Liver (tissue), 9 donors: ENCODE measurements around the gene TAAR8. TPM values are rescaled to one million over a fixed set of nuclear protein-coding genes. Genes with fewer than 3 reads are reported as not detected.

Experiments used
- DNase-seq: peaks from one replicate; pipeline ENCODE4 v3.0.0-alpha.2; 2017; ENCODE audit warnings: low spot score
- H3K27ac ChIP-seq, 2 donors: one replicate each; pipeline ENCODE4 v1.7.0; 2013; ENCODE audit warnings: inconsistent platforms in 2 of 2, low read length in 2 of 2, control low read depth in 1 of 2, low read depth in 1 of 2, mild to moderate bottlenecking in 1 of 2
- H3K27me3 ChIP-seq, 4 donors: one replicate each; pipeline versions ENCODE4 v1.6.1 to v1.7.0; 2013; ENCODE audit warnings: low read length in 3 of 4, inconsistent platforms in 1 of 4, mild to moderate bottlenecking in 1 of 4, moderate library complexity in 1 of 4; ENCODE audit not compliant: control insufficient read depth in 4 of 4, insufficient read depth in 4 of 4
- H3K36me3 ChIP-seq, 4 donors: one replicate each; pipeline versions ENCODE4 v1.6.1 to v1.7.0; 2013; ENCODE audit warnings: low read length in 3 of 4, mild to moderate bottlenecking in 3 of 4, low read depth in 1 of 4, moderate library complexity in 1 of 4; ENCODE audit not compliant: control insufficient read depth in 4 of 4, insufficient read depth in 3 of 4
- H3K4me1 ChIP-seq, 4 donors: one replicate each; pipeline versions ENCODE4 v1.6.1 to v1.7.0; 2013; ENCODE audit warnings: low read length in 3 of 4, mild to moderate bottlenecking in 3 of 4, moderate library complexity in 1 of 4; ENCODE audit not compliant: control insufficient read depth in 4 of 4, insufficient read depth in 4 of 4
- H3K4me3 ChIP-seq, 3 donors: one replicate each; pipeline versions ENCODE4 v1.6.1 to v1.7.0; 2013; ENCODE audit warnings: low read length in 3 of 3, control low read depth in 1 of 3, low read depth in 1 of 3, mild to moderate bottlenecking in 1 of 3
- H3K9ac ChIP-seq, 2 donors: one replicate each; pipeline ENCODE4 v1.7.0; 2013; ENCODE audit warnings: low read length in 2 of 2, mild to moderate bottlenecking in 2 of 2, moderate library complexity in 2 of 2, control low read depth in 1 of 2, low read depth in 1 of 2
- H3K9me3 ChIP-seq, 4 donors: one replicate each; pipeline versions ENCODE4 v1.6.1 to v1.7.0; 2013; ENCODE audit warnings: low read length in 3 of 4; ENCODE audit not compliant: control insufficient read depth in 4 of 4
- ATF3 ChIP-seq: IDR thresholded peaks from 2 replicates; pipeline ENCODE4 v1.6.1; 2016; ENCODE audit warnings: antibody characterized with exemption
- EGR1 ChIP-seq, 2 donors: IDR thresholded peaks; 2 replicates each; pipeline ENCODE4 v1.6.1; 2016 to 2018; ENCODE audit warnings: antibody characterized with exemption in 2 of 2, low read depth in 2 of 2
- FOXA1 ChIP-seq: IDR thresholded peaks from 2 replicates; pipeline ENCODE4 v1.6.1; 2016; ENCODE audit warnings: antibody characterized with exemption
- FOXA2 ChIP-seq: IDR thresholded peaks from 2 replicates; pipeline ENCODE4 v1.6.1; 2016; ENCODE audit warnings: antibody characterized with exemption
- GABPA ChIP-seq, 2 donors: IDR thresholded peaks in 1 of 2; conservative IDR thresholded peaks in 1 of 2; 2 replicates each; pipeline ENCODE4 v1.6.1; 2016; ENCODE audit warnings: antibody characterized with exemption in 2 of 2, mild to moderate bottlenecking in 1 of 2, moderate library complexity in 1 of 2
- HNF4A ChIP-seq, 2 donors: conservative IDR thresholded peaks; 2 replicates each; pipeline ENCODE4 v1.6.1; 2016; ENCODE audit warnings: antibody characterized with exemption in 2 of 2, mild to moderate bottlenecking in 2 of 2
- HNF4G ChIP-seq: IDR thresholded peaks from 2 replicates; pipeline ENCODE4 v1.6.1; 2016; ENCODE audit warnings: antibody characterized with exemption
- JUND ChIP-seq, 2 donors: IDR thresholded peaks; 2 replicates each; pipeline ENCODE4 v1.6.1; 2016; ENCODE audit warnings: antibody characterized with exemption in 2 of 2
- MAX ChIP-seq: IDR thresholded peaks from 2 replicates; pipeline ENCODE4 v1.6.1; 2016; ENCODE audit warnings: antibody characterized with exemption
- RAD21 ChIP-seq, 2 donors: IDR thresholded peaks; 2 replicates each; pipeline ENCODE4 v1.6.1; 2016; ENCODE audit warnings: antibody characterized with exemption in 2 of 2, mild to moderate bottlenecking in 2 of 2
- RXRA ChIP-seq, 2 donors: IDR thresholded peaks; 2 replicates each; pipeline ENCODE4 v1.6.1; 2017 to 2018; ENCODE audit warnings: antibody characterized with exemption in 2 of 2, mild to moderate bottlenecking in 1 of 2
- SP1 ChIP-seq: IDR thresholded peaks from 2 replicates; pipeline ENCODE4 v1.6.1; 2018; ENCODE audit warnings: antibody characterized with exemption, mild to moderate bottlenecking
- TAF1 ChIP-seq: conservative IDR thresholded peaks from 2 replicates; pipeline ENCODE4 v1.6.1; 2016; ENCODE audit warnings: antibody characterized with exemption, mild to moderate bottlenecking
- YY1 ChIP-seq: IDR thresholded peaks from 2 replicates; pipeline ENCODE4 v1.6.1; 2016; ENCODE audit warnings: antibody characterized with exemption, mild to moderate bottlenecking
- WGBS: extraction: QIAGEN DNeasy Blood & Tissue Kit; methylation state at CpG from one replicate; pipeline ENCODE4 v1.1.7; 2013; 5-methylcytosine and 5-hydroxymethylcytosine counted together
- polyA plus RNA-seq, 2 donors: library from polyadenylated mRNA; stranded (reverse) in 1 of 2; unstranded in 1 of 2; fragments of 200-250 nt in 1 of 2; fragments of >200 nt in 1 of 2; fragmentation: Nextera tagmentation in 1 of 2; extraction: Ambion mirVana in 1 of 2; gene quantifications; one replicate each; pipeline versions ENCODE4 v1.2.1 to v1.2.3, GENCODE V29; 2013 to 2015
- total RNA-seq, 2 donors: library from RNA; depleted of rRNA; stranded (reverse); fragments of >200 nt; gene quantifications; one replicate each; pipeline ENCODE4 v1.2.3, GENCODE V29; 2014
- TF ChIP-seq, protein P1 (sequence below): IDR thresholded peaks from 2 replicates; pipeline ENCODE4 v1.6.1; 2016; ENCODE audit warnings: antibody characterized with exemption, mild to moderate bottlenecking
- TF ChIP-seq, protein P2 (sequence below): IDR thresholded peaks from 2 replicates; pipeline ENCODE4 v1.6.1; 2016; ENCODE audit warnings: antibody characterized with exemption
- TF ChIP-seq, protein P3 (sequence below): fragments of 150-350 bp; IDR thresholded peaks from 2 replicates; pipeline ENCODE4 v1.5.1; 2017; ENCODE audit warnings: improper control_type of control experiment, low read depth, low read length; ENCODE audit not compliant: missing input control
- donor health status: healthy.
- donor health status: healthy.
- donor health status: healthy.
- donor health status: healthy.
- donor health status: healthy.

TAAR8 gene
- total and polyA plus RNA-seq, 4 donors, result not detected

- H3K4me3 ChIP-seq, result no peak overlapping the region
- no peaks in the 10 kb centered on the region for H3K36me3 ChIP-seq
- no peaks in the 10 kb centered on the region for H3K4me1 ChIP-seq
- TF ChIP-seq RAD21 (IDR thresholded peaks at IDR 0.05) (no peak), JUND (IDR thresholded peaks at IDR 0.05) (no peak), FOXA1 (no peak), MAX (no peak), RXRA (IDR thresholded peaks at IDR 0.05) (no peak), ATF3 (no peak), HNF4G (no peak), HNF4A (conservative IDR thresholded peaks at IDR 0.05) (no peak), EGR1 (IDR thresholded peaks at IDR 0.05; ENCODE audit: low read depth in 2 of 2) (no peak), FOXA2 (no peak), SP1 (no peak), YY1 (no peak), GABPA (IDR thresholded peaks at IDR 0.05 in 1 of 2, conservative IDR thresholded peaks at IDR 0.05 in 1 of 2) (no peak), TAF1 (no peak)
- TF ChIP-seq, protein P1, sequence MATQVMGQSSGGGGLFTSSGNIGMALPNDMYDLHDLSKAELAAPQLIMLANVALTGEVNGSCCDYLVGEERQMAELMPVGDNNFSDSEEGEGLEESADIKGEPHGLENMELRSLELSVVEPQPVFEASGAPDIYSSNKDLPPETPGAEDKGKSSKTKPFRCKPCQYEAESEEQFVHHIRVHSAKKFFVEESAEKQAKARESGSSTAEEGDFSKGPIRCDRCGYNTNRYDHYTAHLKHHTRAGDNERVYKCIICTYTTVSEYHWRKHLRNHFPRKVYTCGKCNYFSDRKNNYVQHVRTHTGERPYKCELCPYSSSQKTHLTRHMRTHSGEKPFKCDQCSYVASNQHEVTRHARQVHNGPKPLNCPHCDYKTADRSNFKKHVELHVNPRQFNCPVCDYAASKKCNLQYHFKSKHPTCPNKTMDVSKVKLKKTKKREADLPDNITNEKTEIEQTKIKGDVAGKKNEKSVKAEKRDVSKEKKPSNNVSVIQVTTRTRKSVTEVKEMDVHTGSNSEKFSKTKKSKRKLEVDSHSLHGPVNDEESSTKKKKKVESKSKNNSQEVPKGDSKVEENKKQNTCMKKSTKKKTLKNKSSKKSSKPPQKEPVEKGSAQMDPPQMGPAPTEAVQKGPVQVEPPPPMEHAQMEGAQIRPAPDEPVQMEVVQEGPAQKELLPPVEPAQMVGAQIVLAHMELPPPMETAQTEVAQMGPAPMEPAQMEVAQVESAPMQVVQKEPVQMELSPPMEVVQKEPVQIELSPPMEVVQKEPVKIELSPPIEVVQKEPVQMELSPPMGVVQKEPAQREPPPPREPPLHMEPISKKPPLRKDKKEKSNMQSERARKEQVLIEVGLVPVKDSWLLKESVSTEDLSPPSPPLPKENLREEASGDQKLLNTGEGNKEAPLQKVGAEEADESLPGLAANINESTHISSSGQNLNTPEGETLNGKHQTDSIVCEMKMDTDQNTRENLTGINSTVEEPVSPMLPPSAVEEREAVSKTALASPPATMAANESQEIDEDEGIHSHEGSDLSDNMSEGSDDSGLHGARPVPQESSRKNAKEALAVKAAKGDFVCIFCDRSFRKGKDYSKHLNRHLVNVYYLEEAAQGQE, result no peak
- TF ChIP-seq, protein P2, sequence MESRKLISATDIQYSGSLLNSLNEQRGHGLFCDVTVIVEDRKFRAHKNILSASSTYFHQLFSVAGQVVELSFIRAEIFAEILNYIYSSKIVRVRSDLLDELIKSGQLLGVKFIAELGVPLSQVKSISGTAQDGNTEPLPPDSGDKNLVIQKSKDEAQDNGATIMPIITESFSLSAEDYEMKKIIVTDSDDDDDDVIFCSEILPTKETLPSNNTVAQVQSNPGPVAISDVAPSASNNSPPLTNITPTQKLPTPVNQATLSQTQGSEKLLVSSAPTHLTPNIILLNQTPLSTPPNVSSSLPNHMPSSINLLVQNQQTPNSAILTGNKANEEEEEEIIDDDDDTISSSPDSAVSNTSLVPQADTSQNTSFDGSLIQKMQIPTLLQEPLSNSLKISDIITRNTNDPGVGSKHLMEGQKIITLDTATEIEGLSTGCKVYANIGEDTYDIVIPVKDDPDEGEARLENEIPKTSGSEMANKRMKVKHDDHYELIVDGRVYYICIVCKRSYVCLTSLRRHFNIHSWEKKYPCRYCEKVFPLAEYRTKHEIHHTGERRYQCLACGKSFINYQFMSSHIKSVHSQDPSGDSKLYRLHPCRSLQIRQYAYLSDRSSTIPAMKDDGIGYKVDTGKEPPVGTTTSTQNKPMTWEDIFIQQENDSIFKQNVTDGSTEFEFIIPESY, result no peak
- no peak for DNase-seq
- 92% methylated on average over 3 of the region's 3 CpGs for WGBS
- no peak overlapping the region for H3K27ac ChIP-seq
- H3K27me3 ChIP-seq, result no peaks in the 10 kb centered on the region
- H3K9ac ChIP-seq, result no peak overlapping the region
- H3K9me3 ChIP-seq, result no peaks in the 10 kb centered on the region
Measured at GRCh38 chr6:132537145-132537544, 15.3 kb upstream of the TAAR8 start.

DNA sequence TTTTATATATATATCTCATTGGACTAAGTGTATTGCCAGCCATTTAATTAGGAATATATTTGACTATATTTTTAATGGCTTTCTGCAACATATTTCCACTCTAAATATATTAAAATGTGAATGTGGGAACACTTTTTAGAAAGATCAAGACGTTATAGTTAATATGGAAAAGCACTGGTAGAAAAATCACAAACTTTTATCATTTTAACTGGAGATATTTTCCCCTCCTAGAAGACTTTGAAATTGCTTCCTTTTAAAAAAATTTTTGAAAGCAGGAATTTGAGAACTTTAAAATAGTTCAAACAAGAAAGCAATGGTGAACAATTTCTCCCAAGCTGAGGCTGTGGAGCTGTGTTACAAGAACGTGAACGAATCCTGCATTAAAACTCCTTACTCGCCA, 14.5 kb upstream of the TAAR8 start, which contains the start of gene TAAR9:
Gene TAAR9, plus strand, starts transcription at position 301 of the 400 bp plus-strand sequence. Its CDS starts 13 bp downstream, at position 314.
- no peaks in the 10 kb centered on the region for H3K9me3 ChIP-seq
- 86% methylated on average over 4 of the region's 4 CpGs for WGBS
- no peak for TF ChIP-seq GABPA (IDR thresholded peaks at IDR 0.05 in 1 of 2, conservative IDR thresholded peaks at IDR 0.05 in 1 of 2)
- TF ChIP-seq EGR1 (IDR thresholded peaks at IDR 0.05; ENCODE audit: low read depth in 2 of 2), result no peak
- no peak for TF ChIP-seq MAX
- TF ChIP-seq RXRA (IDR thresholded peaks at IDR 0.05), result no peak
- no peak for TF ChIP-seq RAD21 (IDR thresholded peaks at IDR 0.05)
- no peak for TF ChIP-seq TAF1
- TF ChIP-seq JUND (IDR thresholded peaks at IDR 0.05), result no peak
- no peak for TF ChIP-seq FOXA1
- TF ChIP-seq, protein P3, sequence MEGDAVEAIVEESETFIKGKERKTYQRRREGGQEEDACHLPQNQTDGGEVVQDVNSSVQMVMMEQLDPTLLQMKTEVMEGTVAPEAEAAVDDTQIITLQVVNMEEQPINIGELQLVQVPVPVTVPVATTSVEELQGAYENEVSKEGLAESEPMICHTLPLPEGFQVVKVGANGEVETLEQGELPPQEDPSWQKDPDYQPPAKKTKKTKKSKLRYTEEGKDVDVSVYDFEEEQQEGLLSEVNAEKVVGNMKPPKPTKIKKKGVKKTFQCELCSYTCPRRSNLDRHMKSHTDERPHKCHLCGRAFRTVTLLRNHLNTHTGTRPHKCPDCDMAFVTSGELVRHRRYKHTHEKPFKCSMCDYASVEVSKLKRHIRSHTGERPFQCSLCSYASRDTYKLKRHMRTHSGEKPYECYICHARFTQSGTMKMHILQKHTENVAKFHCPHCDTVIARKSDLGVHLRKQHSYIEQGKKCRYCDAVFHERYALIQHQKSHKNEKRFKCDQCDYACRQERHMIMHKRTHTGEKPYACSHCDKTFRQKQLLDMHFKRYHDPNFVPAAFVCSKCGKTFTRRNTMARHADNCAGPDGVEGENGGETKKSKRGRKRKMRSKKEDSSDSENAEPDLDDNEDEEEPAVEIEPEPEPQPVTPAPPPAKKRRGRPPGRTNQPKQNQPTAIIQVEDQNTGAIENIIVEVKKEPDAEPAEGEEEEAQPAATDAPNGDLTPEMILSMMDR, result no peak
- no peak for TF ChIP-seq HNF4G
- TF ChIP-seq FOXA2, result no peak
- TF ChIP-seq ATF3, result no peak
- no peak for TF ChIP-seq HNF4A (conservative IDR thresholded peaks at IDR 0.05)
- H3K4me3 ChIP-seq, result no peak within 1 kb of the TSS
- H3K27me3 ChIP-seq, result no peaks in the 10 kb centered on the region
- no peaks in the 10 kb centered on the region for H3K36me3 ChIP-seq
- H3K9ac ChIP-seq, result no peak within 1 kb of the TSS
- H3K4me1 ChIP-seq, result no peaks in the 10 kb centered on the region
- no peak within 1 kb of the TSS for H3K27ac ChIP-seq
- no peak for DNase-seq
